ENCODE results near the gene NTRK3.

GRCh38 chr15:88208396-88208795, 48.1 kb downstream of the NTRK3 start:
- no peak for TF ChIP-seq CTCF (IDR thresholded peaks at IDR 0.05)
- TF ChIP-seq POLR2A (IDR thresholded peaks at IDR 0.05), result no peak
